CD1c-positive myeloid dendritic cell (primary cell): ENCODE measurements around the gene PPM1F.

ENCODE experiments used
- DNase-seq: peaks from one replicate; pipeline ENCODE4 v3.0.0-alpha.2; 2016; ENCODE audit errors: extremely low spot score

PPM1F gene

GRCh38 chr22:21961127-21961867, 8.6 kb upstream of the PPM1F start:
- DNase-seq, result no peak

- DNase-seq, result no peak
Observed at GRCh38 chr22:21960200-21961126, 7.8 kb upstream of the PPM1F start.

- DNase-seq, result no peak
Observed at GRCh38 chr22:21959274-21960074, 6.8 kb upstream of the PPM1F start.

GRCh38 chr22:21958360-21959273, 6.0 kb upstream of the PPM1F start:
- DNase-seq, result no peak

GRCh38 chr22:21951931-21952465, 650 bp downstream of the PPM1F start:
- peak; percentile 30 for DNase-seq

DNA sequence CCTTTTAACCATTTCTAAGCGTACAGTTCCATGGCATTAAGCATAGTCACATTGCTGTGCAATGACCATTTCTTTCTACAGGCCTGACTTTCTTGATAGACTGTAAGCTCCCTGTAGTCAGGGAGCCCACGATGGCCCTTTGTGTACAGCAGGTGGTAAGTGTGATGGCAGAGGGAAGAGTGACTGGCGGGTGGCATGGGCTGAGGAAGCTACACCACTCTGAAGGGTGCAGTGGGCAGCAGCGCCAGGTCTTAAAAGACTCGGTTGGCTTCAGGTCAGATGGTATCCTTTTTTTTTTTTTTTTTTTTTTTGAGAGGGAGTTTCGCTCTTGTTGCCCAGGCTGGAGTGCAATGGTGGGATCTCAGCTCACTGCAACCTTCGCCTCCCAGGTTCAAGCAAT, 1.6 kb downstream of the PPM1F start:
- DNase-seq, result peak; percentile 5

DNA sequence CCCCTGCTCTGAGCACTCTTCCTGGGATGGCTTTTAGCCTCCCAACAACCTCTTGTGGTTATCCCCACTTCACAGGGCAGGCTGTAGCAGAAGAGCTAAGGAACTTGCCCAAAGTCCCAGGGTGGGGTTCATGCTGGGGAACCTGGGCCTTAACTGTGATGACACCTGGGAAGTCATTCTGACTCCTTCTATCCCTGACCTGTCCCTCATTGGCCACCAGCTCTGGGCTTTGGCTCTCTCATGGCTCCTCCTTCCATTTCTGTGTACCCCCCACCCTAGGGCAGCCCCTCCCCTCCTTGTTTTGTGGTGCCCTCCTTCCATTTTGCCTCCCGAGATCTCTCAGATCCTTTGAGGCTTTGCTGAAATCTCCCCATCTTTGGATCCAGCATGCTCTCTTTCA, 2.7 kb downstream of the PPM1F start:
- DNase-seq, result no peak

GRCh38 chr22:21949569-21949918, 3.1 kb downstream of the PPM1F start:
- no peak for DNase-seq

DNA sequence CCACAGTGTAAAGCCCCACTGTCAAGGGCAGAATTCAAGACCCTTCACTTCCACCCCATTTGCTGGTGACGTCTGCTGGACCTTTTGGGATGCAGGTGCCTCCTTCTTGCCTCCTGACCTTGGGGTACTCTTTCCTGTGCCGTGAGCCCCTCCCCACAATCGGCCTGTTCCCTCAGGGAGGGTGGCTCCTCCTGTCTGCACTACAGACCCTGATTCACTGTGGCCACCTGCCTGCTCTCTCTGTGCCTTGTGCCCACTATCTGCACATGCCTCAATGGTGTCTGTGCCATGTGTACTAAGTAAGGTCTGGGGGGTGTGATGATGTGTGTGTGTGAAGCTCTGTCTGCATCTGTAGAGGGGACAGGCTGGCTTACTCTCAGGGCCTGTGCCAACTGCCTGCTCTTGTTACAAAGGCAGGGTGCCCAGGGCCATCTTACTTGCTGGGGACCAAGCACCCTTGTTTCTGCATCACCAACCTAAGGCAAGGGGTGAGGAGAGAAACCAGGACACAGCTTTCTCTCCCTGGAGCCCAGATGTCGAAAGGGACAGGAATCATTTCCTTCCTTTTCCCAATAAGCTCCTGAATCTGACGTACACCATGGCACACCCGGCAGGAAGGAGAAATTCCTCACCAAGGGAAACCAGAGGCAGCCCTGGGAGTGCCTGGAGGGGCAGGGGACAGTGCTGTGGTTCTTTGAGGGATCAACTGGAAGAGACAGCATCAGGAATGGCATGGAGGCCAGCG, 3.7 kb downstream of the PPM1F start:
- DNase-seq, result no peak

DNA sequence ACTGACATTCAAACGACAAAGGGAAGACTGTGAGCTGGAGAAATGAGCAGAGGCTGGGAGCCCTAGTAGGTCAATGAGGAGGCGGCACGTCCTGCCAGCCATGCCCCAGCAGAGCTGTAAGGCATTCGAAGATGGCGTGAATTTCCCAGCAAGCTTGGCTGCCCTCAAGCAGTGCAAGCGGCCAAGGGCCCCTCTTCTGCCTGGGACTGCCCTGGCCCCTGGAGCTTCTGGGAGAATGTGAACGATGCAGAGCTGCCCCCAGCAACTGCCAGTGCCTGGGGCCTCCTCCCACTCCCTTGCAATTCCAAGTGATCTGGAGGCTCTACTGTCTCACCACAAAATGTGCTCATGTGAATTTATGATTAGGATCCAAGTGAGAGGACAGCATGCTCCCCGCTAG, 4.3 kb downstream of the PPM1F start:
- DNase-seq, result no peak

DNA sequence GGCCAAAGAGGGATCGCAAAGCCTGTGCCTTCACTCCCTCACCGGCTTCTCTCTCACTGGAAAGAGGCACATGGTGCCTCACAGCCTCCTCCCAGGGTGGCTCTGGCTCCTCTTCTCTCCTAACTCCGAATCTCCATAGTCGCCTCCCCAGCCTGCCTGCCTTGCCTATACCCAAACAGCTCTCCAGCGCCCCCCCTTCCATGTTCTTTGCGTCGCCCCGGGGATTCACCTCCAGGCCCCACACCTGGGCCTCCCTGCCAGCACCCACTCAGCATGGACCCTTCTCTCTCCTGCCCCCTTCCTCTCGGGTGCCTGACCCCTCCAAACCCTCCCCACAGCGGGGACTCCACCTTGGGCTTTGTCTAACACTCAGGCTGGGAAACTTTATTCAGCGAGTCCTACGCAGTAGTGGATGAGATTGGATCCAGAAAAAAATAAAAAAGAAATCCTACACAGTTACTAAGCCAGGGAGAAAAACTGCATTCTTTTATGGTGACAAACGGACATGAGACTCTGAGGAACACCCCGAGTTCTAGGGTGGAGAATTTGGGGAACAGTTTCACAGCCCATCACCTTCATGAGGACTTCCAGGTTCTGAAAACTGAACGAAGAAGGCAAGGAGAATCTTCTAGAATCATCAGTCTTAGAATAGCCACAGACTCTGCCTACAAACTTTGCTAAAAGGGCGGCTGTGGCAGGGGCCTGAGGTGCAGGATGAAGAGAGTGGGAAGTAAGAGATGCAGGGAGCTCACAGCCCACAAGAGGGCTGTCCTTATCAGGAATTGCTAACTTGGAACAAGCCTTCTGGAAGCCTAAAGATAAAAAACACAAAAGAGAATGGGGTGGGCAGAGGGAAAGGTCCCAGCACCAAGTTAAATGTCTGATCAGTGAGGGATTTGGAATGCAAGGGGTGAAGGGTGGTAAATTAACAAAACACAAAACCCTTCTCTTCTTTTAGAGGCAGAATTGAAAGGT, 5.3 kb downstream of the PPM1F start:
- peak; percentile 7 for DNase-seq

- no peak for DNase-seq
Observed at GRCh38 chr22:21946262-21946925, 6.3 kb downstream of the PPM1F start.

- no peak for DNase-seq
Observed at GRCh38 chr22:21945453-21946261, 7.0 kb downstream of the PPM1F start.

- no peak for DNase-seq
Observed at GRCh38 chr22:21944871-21945270, 7.8 kb downstream of the PPM1F start.

- peak; percentile 60 for DNase-seq
Observed at GRCh38 chr22:21943571-21944448, 8.8 kb downstream of the PPM1F start.
